ENCODE measurements around the gene CDSN. TPM values are rescaled to one million over a fixed set of nuclear protein-coding genes. Genes with fewer than 3 reads are reported as not detected.
A peak's percentile ranks its signal among the peaks of the same experiment; 100 is the strongest.
"Not testable (repeated sequence)": the region's sequence is repeated elsewhere in the genome, so short reads cannot be mapped to it uniquely, and the experiment has no call there.

CDSN gene
- total and polyA plus RNA-seq, 2 experiments from 2014 or later, result 0.07 TPM; not detected in 1

DNA sequence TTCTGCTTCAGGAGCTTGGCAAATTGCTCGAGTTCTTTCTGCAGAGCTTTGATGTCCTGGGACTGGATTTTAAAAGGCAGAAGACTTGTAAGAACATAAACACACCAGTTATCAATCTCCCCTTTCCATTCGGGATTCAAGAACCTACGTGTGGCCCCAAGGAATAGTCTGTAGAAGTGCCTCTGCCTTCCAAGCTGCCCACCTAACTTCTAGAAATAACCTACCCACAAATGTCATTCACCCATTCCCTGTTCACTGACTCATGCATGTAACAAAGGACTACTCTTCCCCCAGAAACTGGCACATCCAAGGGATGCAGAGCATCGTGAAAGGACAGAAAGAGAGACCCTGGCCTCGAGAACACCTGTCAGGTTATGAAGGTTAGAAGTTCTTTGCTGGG lies 45.7 kb upstream of the CDSN start (continued):
- TF ChIP-seq, protein P1, sequence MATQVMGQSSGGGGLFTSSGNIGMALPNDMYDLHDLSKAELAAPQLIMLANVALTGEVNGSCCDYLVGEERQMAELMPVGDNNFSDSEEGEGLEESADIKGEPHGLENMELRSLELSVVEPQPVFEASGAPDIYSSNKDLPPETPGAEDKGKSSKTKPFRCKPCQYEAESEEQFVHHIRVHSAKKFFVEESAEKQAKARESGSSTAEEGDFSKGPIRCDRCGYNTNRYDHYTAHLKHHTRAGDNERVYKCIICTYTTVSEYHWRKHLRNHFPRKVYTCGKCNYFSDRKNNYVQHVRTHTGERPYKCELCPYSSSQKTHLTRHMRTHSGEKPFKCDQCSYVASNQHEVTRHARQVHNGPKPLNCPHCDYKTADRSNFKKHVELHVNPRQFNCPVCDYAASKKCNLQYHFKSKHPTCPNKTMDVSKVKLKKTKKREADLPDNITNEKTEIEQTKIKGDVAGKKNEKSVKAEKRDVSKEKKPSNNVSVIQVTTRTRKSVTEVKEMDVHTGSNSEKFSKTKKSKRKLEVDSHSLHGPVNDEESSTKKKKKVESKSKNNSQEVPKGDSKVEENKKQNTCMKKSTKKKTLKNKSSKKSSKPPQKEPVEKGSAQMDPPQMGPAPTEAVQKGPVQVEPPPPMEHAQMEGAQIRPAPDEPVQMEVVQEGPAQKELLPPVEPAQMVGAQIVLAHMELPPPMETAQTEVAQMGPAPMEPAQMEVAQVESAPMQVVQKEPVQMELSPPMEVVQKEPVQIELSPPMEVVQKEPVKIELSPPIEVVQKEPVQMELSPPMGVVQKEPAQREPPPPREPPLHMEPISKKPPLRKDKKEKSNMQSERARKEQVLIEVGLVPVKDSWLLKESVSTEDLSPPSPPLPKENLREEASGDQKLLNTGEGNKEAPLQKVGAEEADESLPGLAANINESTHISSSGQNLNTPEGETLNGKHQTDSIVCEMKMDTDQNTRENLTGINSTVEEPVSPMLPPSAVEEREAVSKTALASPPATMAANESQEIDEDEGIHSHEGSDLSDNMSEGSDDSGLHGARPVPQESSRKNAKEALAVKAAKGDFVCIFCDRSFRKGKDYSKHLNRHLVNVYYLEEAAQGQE (IDR thresholded peaks at IDR 0.05; ENCODE audit: unreplicated experiment), result no peak
- TF ChIP-seq ZNF331 (CRISPR knock-in tag; IDR thresholded peaks at IDR 0.05; ENCODE audit: low read depth), result no peak
- TF ChIP-seq NANOG (IDR thresholded peaks at IDR 0.05; ENCODE audit: borderline replicate concordance), result no peak
- TF ChIP-seq JUNB (IDR thresholded peaks at IDR 0.05; ENCODE audit: unreplicated experiment), result no peak

DNA sequence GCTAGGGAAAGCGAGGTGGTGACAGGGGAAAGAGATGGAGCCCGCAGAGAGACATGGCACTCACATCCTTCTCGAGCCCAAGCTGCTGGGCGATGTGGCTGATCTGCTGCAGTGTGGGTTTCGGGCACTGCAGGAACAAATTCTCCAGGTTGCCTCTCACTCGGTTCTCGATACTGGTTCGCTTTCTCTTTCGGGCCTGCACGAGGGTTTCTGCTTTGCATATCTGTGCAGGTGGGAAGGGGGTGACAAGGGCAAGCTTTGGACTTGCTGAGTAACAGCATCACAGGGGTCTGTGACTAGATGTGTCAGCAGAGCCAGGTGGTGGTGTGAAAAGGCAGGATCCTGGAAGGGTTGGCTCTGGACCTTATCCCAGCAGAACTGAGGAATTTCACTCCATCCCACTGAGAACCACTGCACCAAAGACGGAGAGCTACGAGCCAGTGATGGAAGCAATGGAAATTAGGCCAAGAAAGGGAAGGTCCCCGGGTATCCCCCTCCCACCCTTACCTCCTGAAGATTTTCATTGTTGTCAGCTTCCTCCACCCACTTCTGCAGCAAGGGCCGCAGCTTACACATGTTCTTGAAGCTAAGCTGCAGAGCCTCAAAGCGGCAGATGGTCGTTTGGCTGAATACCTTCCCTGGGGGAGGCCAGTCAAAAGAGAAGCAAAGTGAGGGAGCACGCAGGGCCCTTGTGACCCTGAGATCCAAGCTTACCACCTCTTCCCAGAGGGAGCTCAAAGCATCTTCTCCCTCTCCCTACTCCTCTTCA lies 45.0 kb upstream of the CDSN start:
- Mint-ChIP-seq H3K27me3 (ENCODE audit: insufficient read depth, low read depth, poor library complexity) (peaks cover 15% of the 10 kb centered on the region), H3K36me3 (ENCODE audit: low read depth) (peaks cover 93% of the 10 kb centered on the region), H3K4me3 (peak overlapping the region; percentile 95), H3K27ac (peak overlapping the region; percentile 89), H3K4me1 (peaks cover 61% of the 10 kb centered on the region)
- not testable (repeated sequence) for H2AFZ ChIP-seq; DNase-seq (ENCODE audit: low spot score); H3K4me3 ChIP-seq; H3K9me3 Mint-ChIP-seq; H3K27me3 ChIP-seq (ENCODE audit: insufficient read depth); H3K9me2 ChIP-seq (ENCODE audit: insufficient read depth); ATAC-seq
- peaks cover 40% of the 10 kb centered on the region for H3K36me3 ChIP-seq (ENCODE audit: insufficient read depth)
- peak overlapping the region; percentile 66; the same call in 1 of the 2 replicates for H3K27ac ChIP-seq (ENCODE audit: low read depth)
- H3K79me2 ChIP-seq (replicated peaks; ENCODE audit: insufficient read depth), result peaks cover 68% of the 10 kb centered on the region
- peaks cover 70% of the 10 kb centered on the region for H4K20me1 ChIP-seq (replicated peaks; ENCODE audit: insufficient read depth)
- peaks cover 55% of the 10 kb centered on the region for H3K4me1 ChIP-seq (ENCODE audit: insufficient read depth)
- H3K4me2 ChIP-seq, result peak overlapping the region; percentile 100; the same call in 1 of the 2 replicates
- peaks cover 54% of the 10 kb centered on the region for H3F3A ChIP-seq (replicated peaks; ENCODE audit: low read depth)

DNA sequence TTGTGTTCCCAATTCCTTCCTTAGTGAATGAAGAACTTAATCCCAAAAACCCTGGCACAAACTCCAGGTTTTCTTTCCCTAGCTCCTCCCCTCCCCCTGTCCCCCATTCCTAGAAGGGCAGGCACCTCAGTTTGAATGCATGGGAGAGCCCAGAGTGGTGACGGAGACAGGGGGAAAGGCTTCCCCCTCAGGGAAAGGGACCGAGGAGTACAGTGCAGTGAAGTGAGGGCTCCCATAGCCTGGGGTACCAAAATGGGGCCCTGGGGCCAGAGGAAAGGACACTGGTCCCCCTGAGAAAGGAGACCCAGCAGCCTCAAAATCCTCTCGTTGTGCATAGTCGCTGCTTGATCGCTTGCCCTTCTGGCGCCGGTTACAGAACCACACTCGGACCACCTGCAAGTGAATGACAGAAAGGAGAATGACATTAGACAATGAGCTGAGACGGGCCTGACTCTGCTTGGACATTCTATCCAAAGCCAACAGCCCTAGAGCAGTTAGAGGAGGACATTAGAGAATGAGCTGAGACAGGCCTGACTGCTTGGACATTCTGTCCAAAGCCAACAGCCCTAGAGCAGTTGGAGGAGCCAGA lies 44.3 kb upstream of the CDSN start:
- not testable (repeated sequence) for H3K4me3 ChIP-seq; H2AFZ ChIP-seq; ATAC-seq; H3K9me3 Mint-ChIP-seq; H3K27ac ChIP-seq (ENCODE audit: low read depth); H3K4me2 ChIP-seq; H3K27me3 ChIP-seq (ENCODE audit: insufficient read depth); H3K4me3 Mint-ChIP-seq; H3K27me3 Mint-ChIP-seq (ENCODE audit: insufficient read depth, low read depth, poor library complexity); DNase-seq (ENCODE audit: low spot score); H3K9me2 ChIP-seq (ENCODE audit: insufficient read depth)
- Histone ChIP-seq H3K4me1 (ENCODE audit: insufficient read depth) (peaks cover 62% of the 10 kb centered on the region), H4K20me1 (replicated peaks; ENCODE audit: insufficient read depth) (peaks cover 63% of the 10 kb centered on the region), H3K36me3 (ENCODE audit: insufficient read depth) (peaks cover 40% of the 10 kb centered on the region), H3F3A (replicated peaks; ENCODE audit: low read depth) (peaks cover 59% of the 10 kb centered on the region), H3K79me2 (replicated peaks; ENCODE audit: insufficient read depth) (peaks cover 61% of the 10 kb centered on the region)
- H3K4me1 Mint-ChIP-seq, result peaks cover 66% of the 10 kb centered on the region
- peaks cover 88% of the 10 kb centered on the region for H3K36me3 Mint-ChIP-seq (ENCODE audit: low read depth)
- peak overlapping the region; percentile 40 for H3K27ac Mint-ChIP-seq
